GM12865 (cell line): ENCODE results near the gene PCDH19.

Source experiments
- DNase-seq: peaks from one replicate; pipeline ENCODE4 v3.0.0; 2010; ENCODE audit warnings: low read depth
- H3K4me3 ChIP-seq: 2 replicates; pipeline ENCODE4 v1.5.1; 2011; ENCODE audit warnings: mild to moderate bottlenecking, low read depth, low read length, control low read depth
- TF ChIP-seq, protein P1 (sequence below): IDR thresholded peaks from 2 replicates; pipeline ENCODE4 v1.5.1; 2011; ENCODE audit warnings: low read length, control low read depth, low read depth, inconsistent platforms; ENCODE audit not compliant: insufficient read depth; ENCODE audit errors: missing control alignments

Gene PCDH19

DNA sequence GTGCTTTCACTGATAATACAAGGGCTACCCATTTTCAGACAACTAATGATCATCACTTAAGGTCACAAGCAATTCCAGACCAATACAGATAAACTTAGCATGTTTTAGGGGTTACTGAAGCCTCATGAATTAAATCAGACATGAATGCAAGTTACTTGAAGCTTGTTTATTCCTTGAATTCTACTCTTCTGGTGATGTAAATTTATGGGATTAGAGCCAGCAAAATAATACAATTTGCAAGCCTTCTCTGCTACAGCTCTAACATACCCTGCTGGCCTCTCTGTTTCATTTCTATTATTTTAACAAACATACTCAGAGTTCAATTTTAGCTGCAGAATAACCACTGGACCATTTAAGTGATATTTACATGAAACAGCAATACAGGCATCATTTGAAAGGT, 60.7 kb downstream of the PCDH19 start:
- H3K4me3 ChIP-seq, result no peak overlapping the region
- TF ChIP-seq, protein P1, sequence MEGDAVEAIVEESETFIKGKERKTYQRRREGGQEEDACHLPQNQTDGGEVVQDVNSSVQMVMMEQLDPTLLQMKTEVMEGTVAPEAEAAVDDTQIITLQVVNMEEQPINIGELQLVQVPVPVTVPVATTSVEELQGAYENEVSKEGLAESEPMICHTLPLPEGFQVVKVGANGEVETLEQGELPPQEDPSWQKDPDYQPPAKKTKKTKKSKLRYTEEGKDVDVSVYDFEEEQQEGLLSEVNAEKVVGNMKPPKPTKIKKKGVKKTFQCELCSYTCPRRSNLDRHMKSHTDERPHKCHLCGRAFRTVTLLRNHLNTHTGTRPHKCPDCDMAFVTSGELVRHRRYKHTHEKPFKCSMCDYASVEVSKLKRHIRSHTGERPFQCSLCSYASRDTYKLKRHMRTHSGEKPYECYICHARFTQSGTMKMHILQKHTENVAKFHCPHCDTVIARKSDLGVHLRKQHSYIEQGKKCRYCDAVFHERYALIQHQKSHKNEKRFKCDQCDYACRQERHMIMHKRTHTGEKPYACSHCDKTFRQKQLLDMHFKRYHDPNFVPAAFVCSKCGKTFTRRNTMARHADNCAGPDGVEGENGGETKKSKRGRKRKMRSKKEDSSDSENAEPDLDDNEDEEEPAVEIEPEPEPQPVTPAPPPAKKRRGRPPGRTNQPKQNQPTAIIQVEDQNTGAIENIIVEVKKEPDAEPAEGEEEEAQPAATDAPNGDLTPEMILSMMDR, result no peak
- no peak for DNase-seq

DNA sequence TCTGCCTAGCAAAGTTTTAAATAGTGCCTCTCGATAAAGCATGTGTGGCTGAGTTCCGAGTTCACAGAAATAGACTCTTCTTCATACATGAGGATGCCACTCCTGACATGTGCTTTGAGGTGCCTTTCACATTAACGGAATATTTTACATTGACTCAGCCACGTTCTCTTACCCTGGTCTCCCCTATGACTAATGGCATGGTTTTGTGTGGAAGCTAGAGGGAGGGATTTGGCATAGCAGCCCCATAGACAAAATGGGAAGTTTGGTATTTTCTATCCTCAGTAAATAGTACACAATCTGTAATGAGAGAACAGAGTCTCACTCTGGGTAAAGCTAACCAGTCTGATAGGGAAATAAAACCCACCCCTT, 68.9 kb downstream of the PCDH19 start:
- H3K4me3 ChIP-seq, result no peak overlapping the region
- DNase-seq, result no peak
- TF ChIP-seq, protein P1, result no peak

DNA sequence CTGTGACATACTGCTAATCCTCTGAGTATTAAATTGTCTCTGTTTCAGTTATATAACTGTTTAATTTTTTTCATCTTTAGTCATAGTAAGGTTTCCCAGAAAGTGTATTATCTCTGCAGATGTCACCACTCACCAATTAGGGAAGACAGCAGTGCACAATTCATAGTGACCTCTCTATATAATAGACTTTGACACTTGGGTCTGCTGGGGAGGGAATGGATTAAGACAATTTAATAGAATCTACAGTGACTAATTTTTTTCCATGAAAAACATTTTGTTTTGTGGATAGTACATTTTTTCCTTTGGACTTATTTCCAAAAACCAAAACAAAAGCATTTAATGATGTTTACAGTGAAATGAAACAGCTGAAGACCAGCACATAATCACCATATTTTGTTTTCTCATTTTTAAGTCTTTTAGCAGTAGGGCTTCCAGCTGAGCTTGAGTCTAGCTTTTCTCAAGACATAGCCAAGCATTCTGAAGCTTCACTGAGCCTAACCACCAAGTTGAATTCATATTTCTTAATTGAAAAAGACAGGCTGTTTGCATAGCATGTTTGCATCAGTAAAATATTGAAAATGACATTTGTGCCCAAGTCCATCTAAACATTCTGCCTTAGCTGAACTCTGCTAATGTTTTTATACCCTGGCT, 69.5 kb downstream of the PCDH19 start:
- TF ChIP-seq, protein P1, result no peak
- no peak for DNase-seq
- H3K4me3 ChIP-seq, result no peak overlapping the region

DNA sequence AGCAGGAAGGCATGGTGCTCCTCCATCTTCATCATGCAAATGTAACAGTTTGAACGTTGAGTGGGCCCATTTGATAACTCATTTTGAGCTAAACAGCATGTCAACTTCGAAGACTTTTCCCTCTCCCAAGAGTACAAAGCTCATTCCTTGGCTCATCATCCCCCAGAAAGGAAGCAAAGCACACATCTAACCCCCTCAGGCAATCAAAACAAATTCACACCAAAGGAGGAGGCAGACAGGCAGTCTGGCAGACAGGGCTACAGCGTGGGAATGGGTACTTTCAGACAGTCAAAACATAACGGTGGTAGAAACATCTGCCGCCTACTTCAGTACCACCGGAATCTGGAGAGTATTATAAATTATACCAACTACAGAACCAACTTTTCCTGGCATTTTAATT, 81.7 kb downstream of the PCDH19 start:
- H3K4me3 ChIP-seq, result no peak overlapping the region
- TF ChIP-seq, protein P1, result no peak
- DNase-seq, result no peak

DNA sequence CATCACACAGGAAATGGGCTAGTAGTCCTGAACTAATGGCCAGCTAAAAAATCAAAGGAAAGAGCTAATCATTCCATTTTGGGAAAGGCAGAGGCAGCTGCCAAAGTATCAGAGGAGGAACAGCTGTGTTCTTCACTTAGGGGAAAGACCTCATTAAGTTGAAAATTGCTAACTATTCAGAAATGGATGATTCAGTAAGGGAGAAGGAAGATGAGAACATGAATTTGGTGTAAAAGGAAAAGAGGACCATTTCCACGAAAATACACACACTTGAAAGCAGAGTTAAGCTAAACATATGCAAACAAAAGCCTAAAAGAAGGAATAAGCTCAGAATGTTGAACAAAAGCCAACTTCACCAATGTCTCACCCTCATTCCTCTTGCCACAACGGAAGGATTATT, 90.4 kb downstream of the PCDH19 start:
- DNase-seq, result no peak
- no peak overlapping the region for H3K4me3 ChIP-seq
- TF ChIP-seq, protein P1, result no peak

DNA sequence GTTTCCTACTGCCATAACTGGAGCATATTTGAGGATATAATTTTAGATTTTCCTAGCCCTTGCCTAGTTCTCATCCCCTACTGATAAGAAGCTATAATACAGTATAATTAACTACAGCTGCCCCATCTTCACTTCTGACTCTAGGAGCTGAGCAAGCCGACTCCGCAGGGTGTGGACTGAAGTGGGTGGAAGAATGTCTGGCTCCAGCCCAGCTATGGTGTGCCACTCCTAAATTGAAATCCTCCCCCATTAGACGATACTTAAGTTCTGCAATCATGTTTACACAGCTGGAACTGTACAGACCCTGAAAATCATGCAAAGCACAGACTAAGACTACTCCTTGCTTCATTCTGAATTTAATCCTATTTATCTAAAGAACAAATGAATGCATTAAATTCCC, 93.1 kb downstream of the PCDH19 start:
- H3K4me3 ChIP-seq, result no peak overlapping the region
- TF ChIP-seq, protein P1, result no peak
- DNase-seq, result no peak

DNA sequence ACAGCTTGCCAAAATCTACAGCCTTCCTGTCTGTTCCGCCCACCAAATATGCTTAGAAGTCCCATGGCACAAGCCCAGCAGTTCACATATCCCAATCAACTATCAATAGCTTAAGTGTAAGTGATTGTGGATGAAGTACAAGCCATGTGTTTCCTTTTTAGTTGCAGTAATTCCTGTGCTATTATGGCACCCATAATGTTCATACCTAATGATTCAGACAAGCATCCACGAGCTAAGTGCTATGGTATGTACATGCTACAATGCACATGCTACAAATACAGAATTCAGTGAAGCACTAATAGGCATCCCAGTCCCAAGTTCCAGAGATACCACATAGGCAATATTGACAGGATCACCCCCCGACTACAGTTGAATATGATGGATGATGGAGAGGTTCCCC, 94.5 kb downstream of the PCDH19 start:
- H3K4me3 ChIP-seq, result no peak overlapping the region
- DNase-seq, result no peak
- TF ChIP-seq, protein P1, result no peak
